ENCODE measurements around the gene DHRS2.

- no peak for TF ChIP-seq CTCF (IDR thresholded peaks at IDR 0.05)
- no peak for TF ChIP-seq ZFX (IDR thresholded peaks at IDR 0.05; ENCODE audit: borderline replicate concordance)
Measured at GRCh38 chr14:23681337-23681736, 45.2 kb downstream of the DHRS2 start.

Data from 22Rv1 (cell line).